GM21528 (cell line): ENCODE data around the gene KCNJ4.
"Not testable (repeated sequence)": the region's sequence is repeated elsewhere in the genome, so short reads cannot be mapped to it uniquely, and the experiment has no call there.

Experiments
- ATAC-seq: cut with Tn5 transposase; IDR thresholded peaks from one replicate; pipeline ENCODE4 v1.9.1; 2021; ENCODE audit warnings: mild to moderate bottlenecking, moderate library complexity; ENCODE audit not compliant: unreplicated experiment, low FRiP score

Gene KCNJ4

GRCh38 chr22:38395944-38396343 is 59.1 kb downstream of the KCNJ4 start:
- not testable (repeated sequence) for ATAC-seq

- ATAC-seq, result not testable (repeated sequence)
Observed at GRCh38 chr22:38394929-38395624, 59.9 kb downstream of the KCNJ4 start.

GRCh38 chr22:38389428-38389818 is 65.6 kb downstream of the KCNJ4 start:
- not testable (repeated sequence) for ATAC-seq

GRCh38 chr22:38388506-38389427 is 66.2 kb downstream of the KCNJ4 start:
- not testable (repeated sequence) for ATAC-seq

- not testable (repeated sequence) for ATAC-seq
Observed at GRCh38 chr22:38386918-38387317, 68.1 kb downstream of the KCNJ4 start.

GRCh38 chr22:38383417-38383816 is 71.6 kb downstream of the KCNJ4 start:
- ATAC-seq, result no peak

GRCh38 chr22:38381371-38381770 is 73.6 kb downstream of the KCNJ4 start:
- not testable (repeated sequence) for ATAC-seq
